AG04450 (cell line): ENCODE measurements around the gene EIF1B. TPM values are rescaled to one million over a fixed set of nuclear protein-coding genes. Genes with fewer than 3 reads are reported as not detected.

Source experiments
- CTCF ChIA-PET: fragments of 300-600, 350-600 bp; formaldehyde crosslinking; extraction: SDS; loops from one replicate; lab custom pipeline; 2022; ENCODE audit warnings: antibody characterized with exemption, inconsistent platforms; lab: Charles Lee
- POLR2A ChIA-PET: fragments of 350-600 bp; formaldehyde crosslinking; extraction: SDS; loops from one replicate; lab custom pipeline; 2021; ENCODE audit warnings: antibody characterized with exemption, inconsistent platforms; lab: Yijun Ruan, JAX
- DNase-seq: peaks from one replicate; pipeline ENCODE4 v3.0.0-alpha.2; 2011; ENCODE audit warnings: low read depth, low spot score
- H3K27ac ChIP-seq: one replicate; pipeline ENCODE4 v1.5.1; 2012; ENCODE audit warnings: low read depth, low read length, control low read depth
- H3K27me3 ChIP-seq: one replicate; pipeline ENCODE4 v1.6.0; 2012; ENCODE audit warnings: low read length; ENCODE audit not compliant: control insufficient read depth, insufficient read depth
- H3K4me3 ChIP-seq: 2 replicates; pipeline ENCODE4 v1.5.1; 2011; ENCODE audit warnings: mild to moderate bottlenecking, low read depth, low read length, control low read depth
- H3K9me3 ChIP-seq: 2 replicates; pipeline ENCODE4 v1.5.1; 2012; ENCODE audit warnings: low read length; ENCODE audit not compliant: control insufficient read depth, insufficient read depth
- polyA minus RNA-seq: library from RNA; depleted of rRNA, polyadenylated mRNA; stranded (reverse); fragments of >200 nt; gene quantifications from 2 replicates; pipeline ENCODE4 v1.2.3, GENCODE V29; 2011; rRNA and poly(A)+ RNA removed
- polyA plus RNA-seq: library from polyadenylated mRNA; depleted of rRNA; stranded (reverse); fragments of >200 nt; gene quantifications from 2 replicates; pipeline ENCODE4 v1.2.3, GENCODE V29; 2011; rRNA removed
- TF ChIP-seq, protein P1 (sequence below): IDR thresholded peaks from 2 replicates; pipeline ENCODE4 v1.5.1; 2011; ENCODE audit warnings: low read depth, low read length, control low read depth, inconsistent platforms

EIF1B gene
- polyA plus RNA-seq: 35.9 and 46.7 TPM in 2 replicates
- polyA minus RNA-seq: 9.0 and 12.0 TPM in 2 replicates

DNA sequence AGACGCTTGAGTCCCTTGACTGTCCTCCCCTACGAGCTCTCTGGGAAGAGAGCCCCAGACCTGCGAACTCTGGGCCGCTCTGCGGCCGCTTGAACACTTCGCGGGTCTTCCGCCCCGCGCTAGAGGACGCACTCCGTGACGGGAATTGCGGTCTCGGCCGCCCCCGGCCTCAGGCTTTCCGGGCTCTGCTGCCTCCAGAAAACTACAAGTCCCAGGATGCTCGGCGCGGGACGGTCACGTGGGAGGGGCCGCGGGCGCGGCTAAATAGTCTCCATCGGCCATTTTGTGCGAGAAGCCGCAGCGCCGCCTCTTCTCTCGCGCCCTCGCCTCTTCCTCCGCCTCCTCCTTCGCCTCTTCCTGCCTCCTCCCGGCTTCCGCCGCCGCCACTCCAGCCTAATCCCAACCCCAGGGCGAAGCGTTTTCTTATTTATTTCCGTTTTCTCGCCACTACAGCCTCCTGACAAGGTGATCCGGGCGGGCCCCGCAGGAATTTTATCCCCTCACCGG, at the start of gene EIF1B:
Gene EIF1B, plus strand, starts transcription at position 290 of the 507 bp plus-strand sequence. CDS start 235 bp downstream, outside the sequence.
- H3K4me3 ChIP-seq: peak within 1 kb of the TSS; percentile 84
- H3K27me3 ChIP-seq: no peaks in the 10 kb centered on the region
- H3K27ac ChIP-seq: peak within 1 kb of the TSS; percentile 92
- DNase-seq: peak; percentile 93
- TF ChIP-seq, protein P1, sequence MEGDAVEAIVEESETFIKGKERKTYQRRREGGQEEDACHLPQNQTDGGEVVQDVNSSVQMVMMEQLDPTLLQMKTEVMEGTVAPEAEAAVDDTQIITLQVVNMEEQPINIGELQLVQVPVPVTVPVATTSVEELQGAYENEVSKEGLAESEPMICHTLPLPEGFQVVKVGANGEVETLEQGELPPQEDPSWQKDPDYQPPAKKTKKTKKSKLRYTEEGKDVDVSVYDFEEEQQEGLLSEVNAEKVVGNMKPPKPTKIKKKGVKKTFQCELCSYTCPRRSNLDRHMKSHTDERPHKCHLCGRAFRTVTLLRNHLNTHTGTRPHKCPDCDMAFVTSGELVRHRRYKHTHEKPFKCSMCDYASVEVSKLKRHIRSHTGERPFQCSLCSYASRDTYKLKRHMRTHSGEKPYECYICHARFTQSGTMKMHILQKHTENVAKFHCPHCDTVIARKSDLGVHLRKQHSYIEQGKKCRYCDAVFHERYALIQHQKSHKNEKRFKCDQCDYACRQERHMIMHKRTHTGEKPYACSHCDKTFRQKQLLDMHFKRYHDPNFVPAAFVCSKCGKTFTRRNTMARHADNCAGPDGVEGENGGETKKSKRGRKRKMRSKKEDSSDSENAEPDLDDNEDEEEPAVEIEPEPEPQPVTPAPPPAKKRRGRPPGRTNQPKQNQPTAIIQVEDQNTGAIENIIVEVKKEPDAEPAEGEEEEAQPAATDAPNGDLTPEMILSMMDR: peak; percentile 93
- H3K9me3 ChIP-seq: no peaks in the 10 kb centered on the region; the same call in 1 of the 2 replicates
- ChIA-PET CTCF (interaction anchor here (0.5 to 4.4 kb wide), 30 partner anchors 8 to 1892 kb away, joined by 3 to 67 read pairs (median 4); partner anchors contain the start of gene ZNF620), POLR2A (interaction anchor here (1.5 kb wide), 1 partner anchor 9 kb away, joined by 7 read pairs; no protein-coding TSS in a partner anchor)

DNA sequence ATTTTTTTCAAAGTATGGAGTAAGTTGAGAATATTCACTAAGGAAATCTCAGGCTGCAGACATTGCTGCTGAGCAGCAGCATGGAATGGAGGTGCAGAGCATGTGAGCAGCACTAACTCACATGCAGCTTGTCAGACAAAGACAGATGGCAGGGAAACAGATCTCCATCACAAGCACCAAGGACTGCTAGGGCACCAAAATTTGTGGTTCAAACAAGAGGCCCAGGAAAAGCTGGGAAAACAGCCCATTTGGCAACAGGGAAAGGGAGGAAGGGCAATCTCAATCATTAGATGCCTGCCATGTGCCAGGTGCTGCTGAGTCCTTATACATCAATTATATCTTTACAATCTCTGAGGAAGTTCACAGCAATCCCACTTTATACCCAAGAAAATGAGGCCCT, 47.2 kb upstream of the EIF1B start:
- CTCF ChIA-PET: interaction anchor here (1.5 kb wide), 2 partner anchors 47 to 55 kb away, joined by 3 to 4 read pairs; partner anchors contain the start of gene EIF1B
- Histone ChIP-seq H3K9me3 (no peaks in the 10 kb centered on the region), H3K27me3 (no peaks in the 10 kb centered on the region), H3K4me3 (no peak overlapping the region), H3K27ac (no peak overlapping the region)
- TF ChIP-seq, protein P1: no peak
- POLR2A ChIA-PET: no interaction called here
- DNase-seq: no peak

DNA sequence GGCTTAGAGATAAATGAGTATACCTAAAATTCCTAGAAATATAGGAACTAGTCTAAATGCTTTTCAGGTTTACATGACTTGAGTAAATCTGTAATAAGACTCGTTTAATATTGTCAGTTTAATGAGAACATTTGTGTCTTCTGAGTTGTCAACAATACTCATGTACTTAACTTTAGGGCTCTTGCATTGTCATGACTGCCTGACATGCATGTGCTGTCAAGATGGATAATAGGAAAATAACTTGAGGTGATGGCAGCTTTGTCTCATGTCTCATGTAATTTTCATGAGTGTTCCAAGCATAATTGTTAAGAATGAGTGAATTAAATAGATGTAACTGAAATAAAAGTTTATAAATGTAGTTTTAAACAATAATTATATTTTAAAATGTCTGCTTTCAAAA, 45.1 kb upstream of the EIF1B start:
- H3K4me3 ChIP-seq: no peak overlapping the region
- ChIA-PET POLR2A (no interaction called here), CTCF (interaction anchor here (1.1 kb wide), 1 partner anchor 73 kb away, joined by 4 read pairs; no protein-coding TSS in a partner anchor)
- no peaks in the 10 kb centered on the region for H3K9me3 ChIP-seq
- DNase-seq: no peak
- TF ChIP-seq, protein P1: no peak
- no peak overlapping the region for H3K27ac ChIP-seq
- no peaks in the 10 kb centered on the region for H3K27me3 ChIP-seq

DNA sequence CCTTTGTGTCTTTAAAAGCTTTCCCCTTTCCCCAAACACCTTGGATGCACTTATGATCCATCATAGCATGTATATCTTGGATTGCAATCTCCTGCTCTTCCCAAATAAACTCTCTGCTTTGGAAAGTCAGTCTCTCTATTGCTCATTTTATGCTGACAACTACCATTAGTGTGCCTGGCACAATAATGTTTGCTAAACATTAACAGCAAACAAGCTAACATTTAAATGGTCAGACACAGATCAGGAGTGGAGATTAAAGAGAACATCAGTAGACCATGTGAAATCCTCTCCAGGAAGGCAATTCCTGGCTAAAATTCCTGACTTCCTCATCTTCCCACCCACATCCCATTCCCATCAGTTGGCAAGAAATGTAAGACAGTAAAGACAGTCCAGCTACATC, 44.3 kb upstream of the EIF1B start:
- POLR2A ChIA-PET: no interaction called here

More for the DNA sequence above, 44.3 kb upstream of the EIF1B start:
- CTCF ChIA-PET: interaction anchor here (0.9 to 1.1 kb wide), 2 partner anchors 62 to 74 kb away, joined by 3 to 4 read pairs; no protein-coding TSS in a partner anchor
- Histone ChIP-seq H3K4me3 (no peak overlapping the region), H3K27me3 (no peaks in the 10 kb centered on the region), H3K27ac (no peak overlapping the region), H3K9me3 (no peaks in the 10 kb centered on the region)
- DNase-seq: no peak
- TF ChIP-seq, protein P1: no peak
